ACHN (cell line): ENCODE results near the gene CYP46A1.

Experiments
- DNase-seq: peaks from one replicate; pipeline ENCODE4 v3.0.0-alpha.2; 2015
- in situ Hi-C: cut with HindIII; loops from 2 replicates; pipeline ENCODE4 v1.10.0; 2017; ENCODE audit warnings: low sequenced_read_pairs, low pct_ligation_motif_present, low pct_unique_long_range_greater_than_20kb

CYP46A1 gene

GRCh38 chr14:99682809-99683618, 1.1 kb upstream of the CYP46A1 start:
- in situ Hi-C loops = no loop called here
- peak; percentile 70 for DNase-seq

GRCh38 chr14:99684410-99684934, 374 bp downstream of the CYP46A1 start:
- DNase-seq = no peak
- in situ Hi-C loops = no loop called here

GRCh38 chr14:99685151-99685591, 1.1 kb downstream of the CYP46A1 start:
- DNase-seq = no peak
- in situ Hi-C loops = no loop called here

GRCh38 chr14:99685596-99685995, 1.5 kb downstream of the CYP46A1 start:
- in situ Hi-C loops = no loop called here
- DNase-seq = no peak

GRCh38 chr14:99686557-99687283, 2.6 kb downstream of the CYP46A1 start:
- no peak for DNase-seq
- in situ Hi-C loops = no loop called here

GRCh38 chr14:99687284-99688209, 3.4 kb downstream of the CYP46A1 start:
- no peak for DNase-seq
- in situ Hi-C loops = no loop called here

GRCh38 chr14:99688210-99688581, 4.1 kb downstream of the CYP46A1 start:
- in situ Hi-C loops = no loop called here
- DNase-seq = no peak

- in situ Hi-C loops = no loop called here
- DNase-seq = no peak
Observed at GRCh38 chr14:99688629-99689028, 4.5 kb downstream of the CYP46A1 start.

- in situ Hi-C loops = no loop called here
- DNase-seq = no peak
Observed at GRCh38 chr14:99689266-99690236, 5.5 kb downstream of the CYP46A1 start.

GRCh38 chr14:99690636-99691035, 6.5 kb downstream of the CYP46A1 start:
- in situ Hi-C loops = no loop called here
- DNase-seq = no peak

- in situ Hi-C loops = no loop called here
- no peak for DNase-seq
Observed at GRCh38 chr14:99691111-99691885, 7.2 kb downstream of the CYP46A1 start.

- in situ Hi-C loops = no loop called here
Observed at GRCh38 chr14:99693918-99694317, 9.8 kb downstream of the CYP46A1 start.

GRCh38 chr14:99696929-99697328, 12.8 kb downstream of the CYP46A1 start:
- in situ Hi-C loops = no loop called here
- no peak for DNase-seq

More at GRCh38 chr14:99693918-99694317, 9.8 kb downstream of the CYP46A1 start:
- no peak for DNase-seq

- DNase-seq = no peak
- in situ Hi-C loops = no loop called here
Observed at GRCh38 chr14:99698236-99698635, 14.1 kb downstream of the CYP46A1 start.

- no peak for DNase-seq
- in situ Hi-C loops = no loop called here
Observed at GRCh38 chr14:99698642-99699041, 14.5 kb downstream of the CYP46A1 start.

- in situ Hi-C loops = no loop called here
- no peak for DNase-seq
Observed at GRCh38 chr14:99699085-99699760, 15.1 kb downstream of the CYP46A1 start.
